Activated CD4-positive, alpha-beta T cell treated with anti-CD3 and anti-CD28 coated beads for 1 hour (primary cell): ENCODE measurements around the gene TSPAN18.
A peak's percentile ranks its signal among the peaks of the same experiment; 100 is the strongest.

Experiments used
- DNase-seq: peaks from one replicate; pipeline ENCODE4 v3.0.0-alpha.2; 2020

The TSPAN18 gene, protein sequence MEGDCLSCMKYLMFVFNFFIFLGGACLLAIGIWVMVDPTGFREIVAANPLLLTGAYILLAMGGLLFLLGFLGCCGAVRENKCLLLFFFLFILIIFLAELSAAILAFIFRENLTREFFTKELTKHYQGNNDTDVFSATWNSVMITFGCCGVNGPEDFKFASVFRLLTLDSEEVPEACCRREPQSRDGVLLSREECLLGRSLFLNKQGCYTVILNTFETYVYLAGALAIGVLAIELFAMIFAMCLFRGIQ

GRCh38 chr11:44726283-44727113 lies at the start of gene TSPAN18:
TSS of gene TSPAN18 (plus strand) at chr11:44726962. CDS start at chr11:44906417, 179,455 bp downstream.
- DNase-seq: no peak

- peak; percentile 16 for DNase-seq
These were observed 45.7 kb upstream of the TSPAN18 start for GRCh38 chr11:44680982-44681597.

DNA sequence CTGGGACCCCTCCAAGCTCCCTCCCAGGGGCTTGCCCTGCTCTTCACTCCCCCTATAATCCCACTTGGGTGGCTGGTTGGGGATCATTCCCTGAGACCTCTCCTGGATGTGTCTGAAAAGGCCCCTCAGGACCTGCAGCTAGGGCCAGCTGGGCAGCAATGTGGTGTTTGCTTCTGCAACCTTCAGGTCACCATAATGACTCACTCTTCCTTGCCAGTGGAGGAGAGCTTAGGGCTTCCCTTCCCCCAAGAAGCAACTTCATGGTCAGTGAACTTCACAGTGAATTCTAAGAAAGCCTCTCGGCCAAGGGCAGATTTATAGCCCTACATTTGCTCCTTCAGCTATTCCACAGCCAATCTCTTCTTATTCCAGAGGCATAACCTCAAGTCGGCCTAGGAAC lies 45.1 kb upstream of the TSPAN18 start:
- DNase-seq: no peak

DNA sequence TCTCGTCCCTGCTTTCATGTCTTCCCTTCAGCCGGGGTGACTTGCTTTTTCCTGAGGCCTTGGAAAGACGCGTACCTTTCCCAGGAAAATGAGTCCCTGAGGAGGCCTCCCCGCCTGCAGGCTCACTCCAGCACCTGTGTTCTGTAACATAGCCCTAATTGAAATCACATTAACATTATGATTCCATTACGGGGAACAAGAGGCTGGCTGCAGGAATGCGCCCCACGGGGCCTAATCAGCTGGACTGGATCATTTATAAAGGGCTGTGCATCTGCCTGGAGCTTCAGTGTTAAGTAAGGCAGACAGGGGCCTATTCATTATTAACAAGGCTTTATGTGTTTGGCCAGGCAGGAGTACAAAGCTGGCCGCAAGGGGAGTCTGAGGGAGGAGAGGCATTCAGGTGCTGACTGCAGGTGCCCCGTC lies 41.9 kb upstream of the TSPAN18 start:
- DNase-seq: no peak

- no peak for DNase-seq
These were observed 39.4 kb upstream of the TSPAN18 start for GRCh38 chr11:44687388-44687787.

DNA sequence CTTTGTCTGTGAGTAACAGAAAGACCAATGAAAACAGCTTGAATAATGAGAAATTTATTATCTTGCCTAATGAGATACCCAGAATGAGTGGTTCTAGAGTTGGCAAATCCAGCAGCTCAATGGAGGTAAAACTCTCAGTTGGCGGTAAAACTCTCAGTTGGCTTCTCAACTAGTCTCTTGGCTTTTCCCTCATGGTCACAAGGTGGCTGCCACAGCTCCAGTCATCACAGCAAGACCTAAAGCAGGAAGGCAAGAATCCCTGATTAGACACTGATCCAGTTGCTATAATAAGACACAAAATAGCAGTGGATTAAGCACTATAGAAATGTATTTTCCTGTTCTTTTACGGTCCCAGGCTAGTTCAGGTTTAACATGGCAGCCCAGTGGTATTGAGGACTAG lies 37.5 kb upstream of the TSPAN18 start:
- DNase-seq: no peak

- DNase-seq: no peak
These were observed 36.1 kb upstream of the TSPAN18 start for GRCh38 chr11:44690651-44691050.

DNA sequence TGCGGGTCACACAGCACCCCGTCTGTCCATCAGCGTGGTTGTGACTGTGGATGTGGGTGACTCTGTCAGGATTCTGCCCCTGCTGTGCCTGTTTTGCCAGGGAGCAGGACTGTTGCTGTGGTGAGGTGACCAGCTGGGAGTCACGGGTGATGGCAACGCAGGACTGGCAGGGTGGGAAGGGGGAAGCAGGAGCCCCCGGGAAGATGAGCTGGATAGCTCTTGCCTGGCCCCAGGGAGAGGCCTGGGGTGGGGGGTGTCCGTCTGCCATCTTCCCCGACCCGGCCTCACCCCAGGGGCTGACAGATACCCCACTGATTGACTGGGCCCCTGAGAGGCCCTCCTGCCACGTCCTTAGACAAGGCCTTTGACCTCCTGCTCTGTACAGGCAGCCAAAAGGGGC lies 34.3 kb upstream of the TSPAN18 start:
- no peak for DNase-seq

DNA sequence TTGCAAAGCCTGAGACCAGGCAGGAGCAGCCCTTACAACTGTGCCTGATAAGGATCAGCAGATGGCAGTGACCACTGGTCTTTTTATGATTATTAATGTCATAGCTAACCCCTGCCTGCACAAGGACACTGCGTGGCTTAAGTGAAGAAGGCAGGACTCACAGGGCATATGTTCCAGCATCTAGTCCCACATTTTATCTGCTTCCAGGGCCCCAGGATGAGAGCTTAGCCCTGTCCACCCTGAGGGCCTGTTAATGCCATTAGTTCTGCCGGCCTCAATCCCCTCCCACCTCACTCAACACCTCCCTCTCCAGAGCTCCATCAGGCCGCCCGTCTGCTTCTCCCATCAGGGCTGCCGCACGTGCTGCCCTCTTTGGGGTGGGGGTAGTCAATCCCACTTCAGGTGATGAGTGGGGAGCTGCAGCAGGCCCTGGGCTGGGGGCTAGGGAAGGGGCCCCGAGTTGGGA lies 33.1 kb upstream of the TSPAN18 start:
- DNase-seq: no peak

DNA sequence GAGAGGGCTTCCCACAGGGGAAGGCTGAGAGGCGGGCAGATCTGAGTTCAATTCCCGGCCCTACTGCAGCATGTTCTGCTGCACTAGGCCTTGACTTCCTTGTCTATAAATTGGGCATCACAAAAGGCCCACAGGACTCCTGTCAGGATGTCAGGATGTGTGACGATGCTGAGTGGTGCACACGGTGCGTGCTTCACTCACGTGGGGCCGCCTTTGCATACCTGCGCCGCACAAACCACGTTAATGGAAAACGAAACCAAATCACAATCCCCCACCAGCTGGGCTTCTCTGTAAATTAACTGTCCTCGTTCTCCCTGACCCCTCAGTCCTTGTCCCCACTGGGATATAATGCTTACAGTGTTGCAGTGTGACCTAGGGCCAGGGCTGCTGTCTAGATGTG lies 32.3 kb upstream of the TSPAN18 start:
- DNase-seq: no peak

DNA sequence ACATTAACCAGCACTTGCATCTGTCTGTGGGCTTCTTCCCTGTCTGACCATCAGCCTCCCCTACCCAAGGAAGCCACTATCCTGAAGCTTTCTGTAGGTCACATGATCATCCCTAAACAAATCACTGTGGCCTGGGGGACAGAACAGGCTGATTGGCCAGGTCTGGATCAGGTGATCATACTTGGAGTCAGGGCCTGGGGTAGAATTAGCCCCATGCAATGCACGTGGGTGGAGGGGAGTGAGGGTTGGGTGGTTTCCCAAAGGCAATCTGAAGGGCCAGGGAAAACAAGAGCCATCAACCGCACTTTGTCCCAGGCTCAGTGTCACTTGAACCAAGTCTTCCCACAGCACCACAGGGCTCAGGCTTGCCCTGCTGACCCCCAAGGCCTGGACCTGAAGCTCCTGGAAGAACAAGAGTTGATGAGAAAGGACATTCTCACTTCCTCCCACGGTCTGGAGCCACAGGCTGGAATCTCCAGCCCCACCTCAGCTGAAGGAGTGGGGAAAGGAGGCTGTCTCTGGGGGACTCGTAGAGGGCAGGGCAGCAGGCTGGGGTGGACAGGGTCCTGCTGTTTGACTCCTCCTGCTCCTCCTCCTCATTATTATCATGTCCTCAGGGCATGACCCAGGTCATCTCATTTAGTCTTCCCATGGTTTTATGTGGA lies 31.5 kb upstream of the TSPAN18 start:
- DNase-seq: no peak

- DNase-seq: no peak
These were observed 28.4 kb upstream of the TSPAN18 start for GRCh38 chr11:44698252-44698912.

GRCh38 chr11:44699497-44700408 lies 27.0 kb upstream of the TSPAN18 start:
- DNase-seq: no peak

- no peak for DNase-seq
These were observed 25.5 kb upstream of the TSPAN18 start for GRCh38 chr11:44701276-44701675.

- DNase-seq: no peak
These were observed 23.9 kb upstream of the TSPAN18 start for GRCh38 chr11:44702889-44703288.

GRCh38 chr11:44707094-44707493 lies 19.7 kb upstream of the TSPAN18 start:
- no peak for DNase-seq

- DNase-seq: no peak
These were observed 18.8 kb upstream of the TSPAN18 start for GRCh38 chr11:44708009-44708408.

DNA sequence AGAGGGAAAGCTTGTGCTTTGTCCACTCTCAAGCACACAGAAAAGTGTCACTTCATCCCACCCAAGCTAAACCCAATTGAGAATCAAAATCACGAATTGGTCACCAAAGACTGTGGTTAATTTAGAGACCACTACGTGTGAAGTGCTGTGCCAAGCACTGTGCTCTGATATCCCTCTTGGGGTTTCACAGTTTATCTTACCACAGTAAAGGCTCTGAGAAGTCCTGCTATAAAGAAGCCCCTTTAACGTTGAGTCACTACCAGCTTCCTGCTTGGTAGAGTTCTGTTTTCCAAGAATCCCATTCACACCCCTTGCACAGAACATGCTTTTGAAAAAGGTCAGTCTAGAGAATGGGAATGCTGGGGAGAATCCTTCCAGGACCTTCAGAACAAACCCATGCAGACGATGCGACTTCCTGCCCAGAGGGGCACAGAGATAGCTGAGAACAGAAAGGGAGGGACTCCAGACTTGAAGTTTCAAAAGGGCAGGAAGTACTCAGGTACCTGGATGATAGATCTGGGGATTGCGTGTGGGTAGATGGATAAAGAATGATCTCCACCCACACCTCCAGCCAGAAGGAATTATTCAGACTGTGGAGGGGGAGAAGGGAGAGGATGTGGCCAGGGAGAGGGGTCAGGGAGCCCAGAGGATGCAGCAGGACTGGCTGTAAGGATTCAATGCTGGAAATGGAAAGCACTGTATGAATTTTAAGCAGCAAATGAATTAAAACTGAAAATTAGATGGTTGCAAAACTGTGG lies 18.1 kb upstream of the TSPAN18 start:
- no peak for DNase-seq

- DNase-seq: no peak
These were observed 17.5 kb upstream of the TSPAN18 start for GRCh38 chr11:44709281-44709562.

GRCh38 chr11:44709966-44710365 lies 16.8 kb upstream of the TSPAN18 start:
- DNase-seq: no peak
